Measurements from ENCODE around the gene MPRIP. TPM values are rescaled to one million over a fixed set of nuclear protein-coding genes. Genes with fewer than 3 reads are reported as not detected.

The MPRIP gene
- total RNA-seq, 1 donor from 2014 or later = 275 TPM

DNA sequence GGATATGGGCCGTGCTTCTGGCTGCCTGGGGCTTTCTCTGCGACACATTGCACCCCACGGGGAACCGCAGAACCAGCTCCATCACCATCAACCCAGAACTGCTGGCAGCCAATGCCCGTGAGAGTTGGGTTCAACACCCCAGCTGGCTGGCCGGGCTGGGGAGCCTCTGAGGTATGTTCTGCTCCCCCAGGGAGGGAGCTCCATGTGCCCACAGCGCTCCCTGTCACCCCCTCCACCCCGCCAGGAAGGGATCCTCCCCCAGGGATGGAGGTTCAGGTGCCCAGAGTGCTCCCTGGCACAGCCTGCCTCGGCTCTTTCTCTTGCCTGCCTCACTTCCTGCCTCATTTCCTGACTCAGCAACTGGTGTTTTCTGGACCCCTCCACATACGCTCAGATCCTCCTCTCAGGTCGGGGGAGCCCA is 24.2 kb upstream of the MPRIP start:
- H3K9me3 Mint-ChIP-seq = no peaks in the 10 kb centered on the region
- peaks cover 16% of the 10 kb centered on the region for H3K4me1 Mint-ChIP-seq (ENCODE audit: unreplicated experiment)
- H3K27me3 Mint-ChIP-seq = no peaks in the 10 kb centered on the region
- no peaks in the 10 kb centered on the region for H3K36me3 Mint-ChIP-seq
- TF ChIP-seq, protein P1, sequence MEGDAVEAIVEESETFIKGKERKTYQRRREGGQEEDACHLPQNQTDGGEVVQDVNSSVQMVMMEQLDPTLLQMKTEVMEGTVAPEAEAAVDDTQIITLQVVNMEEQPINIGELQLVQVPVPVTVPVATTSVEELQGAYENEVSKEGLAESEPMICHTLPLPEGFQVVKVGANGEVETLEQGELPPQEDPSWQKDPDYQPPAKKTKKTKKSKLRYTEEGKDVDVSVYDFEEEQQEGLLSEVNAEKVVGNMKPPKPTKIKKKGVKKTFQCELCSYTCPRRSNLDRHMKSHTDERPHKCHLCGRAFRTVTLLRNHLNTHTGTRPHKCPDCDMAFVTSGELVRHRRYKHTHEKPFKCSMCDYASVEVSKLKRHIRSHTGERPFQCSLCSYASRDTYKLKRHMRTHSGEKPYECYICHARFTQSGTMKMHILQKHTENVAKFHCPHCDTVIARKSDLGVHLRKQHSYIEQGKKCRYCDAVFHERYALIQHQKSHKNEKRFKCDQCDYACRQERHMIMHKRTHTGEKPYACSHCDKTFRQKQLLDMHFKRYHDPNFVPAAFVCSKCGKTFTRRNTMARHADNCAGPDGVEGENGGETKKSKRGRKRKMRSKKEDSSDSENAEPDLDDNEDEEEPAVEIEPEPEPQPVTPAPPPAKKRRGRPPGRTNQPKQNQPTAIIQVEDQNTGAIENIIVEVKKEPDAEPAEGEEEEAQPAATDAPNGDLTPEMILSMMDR (conservative IDR thresholded peaks at IDR 0.05) = no peak
- no peak for DNase-seq (ENCODE audit: extremely low spot score, unreplicated experiment)
- H3K4me3 Mint-ChIP-seq = no peak overlapping the region
- peak overlapping the region; percentile 94 for H3K27ac Mint-ChIP-seq

DNA sequence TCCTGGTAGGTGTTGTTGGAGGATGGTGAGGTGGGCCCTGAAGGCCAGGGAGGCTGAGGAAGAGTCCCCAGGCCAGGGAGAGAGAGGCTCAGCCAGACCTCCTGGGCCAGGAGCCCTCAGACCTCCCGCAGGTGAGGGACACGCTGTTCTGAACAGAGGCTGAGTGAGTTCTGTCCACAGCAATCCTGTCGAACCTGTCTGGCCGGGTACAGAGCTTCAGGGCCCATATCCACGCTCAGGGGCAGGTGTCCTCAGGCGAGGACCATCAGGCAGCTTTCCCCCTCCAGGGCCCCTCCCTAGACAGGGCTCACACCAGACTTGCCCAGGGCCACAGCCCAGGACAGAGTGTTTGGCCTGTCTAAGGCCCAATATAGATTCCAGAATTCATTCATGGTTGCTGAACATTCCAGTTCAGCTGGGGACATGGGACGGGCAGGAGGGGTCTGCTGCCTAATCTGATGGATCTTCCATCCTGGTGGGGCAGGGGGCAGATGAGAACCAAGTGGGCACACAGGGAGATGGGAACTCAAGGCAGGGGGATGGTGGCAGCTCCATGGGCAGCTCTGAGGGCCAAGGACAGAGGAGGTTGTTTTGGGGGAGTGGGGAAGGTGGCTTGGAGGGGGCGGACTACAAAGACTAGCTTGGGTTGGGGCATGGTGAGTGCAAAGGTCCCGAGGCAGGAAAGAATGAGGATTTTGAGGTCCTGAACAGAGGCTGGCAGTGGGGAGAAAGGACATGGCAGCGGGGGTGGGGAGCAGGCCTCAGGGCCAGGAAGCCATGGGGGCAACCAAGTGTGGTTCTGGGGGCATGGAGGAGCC is 23.4 kb upstream of the MPRIP start:
- peaks cover 19% of the 10 kb centered on the region for H3K4me1 Mint-ChIP-seq (ENCODE audit: unreplicated experiment)
- H3K4me3 Mint-ChIP-seq = peak overlapping the region; percentile 16
- H3K27ac Mint-ChIP-seq = peak overlapping the region; percentile 94
- no peaks in the 10 kb centered on the region for H3K36me3 Mint-ChIP-seq
- H3K27me3 Mint-ChIP-seq = no peaks in the 10 kb centered on the region
- no peak for DNase-seq (ENCODE audit: extremely low spot score, unreplicated experiment)
- H3K9me3 Mint-ChIP-seq = no peaks in the 10 kb centered on the region
- TF ChIP-seq, protein P1 (conservative IDR thresholded peaks at IDR 0.05) = no peak

DNA sequence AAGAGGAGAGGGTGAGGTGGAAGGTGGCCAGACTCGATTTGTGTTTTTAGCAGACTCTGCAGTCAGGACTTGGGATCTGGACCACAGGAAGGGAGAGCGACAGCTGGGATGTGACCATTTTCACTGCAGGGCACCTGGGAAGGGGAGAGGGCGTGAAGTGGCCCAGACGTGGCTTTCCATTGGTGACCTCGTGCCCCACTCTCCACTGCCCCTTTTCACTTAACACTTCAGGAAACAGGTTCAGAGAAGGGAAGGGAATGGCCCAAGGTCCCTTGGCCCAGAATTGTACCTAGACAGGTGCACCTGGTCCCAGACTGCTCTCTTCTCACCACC is 22.9 kb upstream of the MPRIP start:
- Mint-ChIP-seq H3K9me3 (no peaks in the 10 kb centered on the region), H3K4me3 (no peak overlapping the region), H3K27me3 (no peaks in the 10 kb centered on the region), H3K4me1 (ENCODE audit: unreplicated experiment) (peaks cover 19% of the 10 kb centered on the region), H3K36me3 (no peaks in the 10 kb centered on the region), H3K27ac (peak overlapping the region; percentile 94)
- DNase-seq (ENCODE audit: extremely low spot score, unreplicated experiment) = no peak
- TF ChIP-seq, protein P1 (conservative IDR thresholded peaks at IDR 0.05) = no peak

DNA sequence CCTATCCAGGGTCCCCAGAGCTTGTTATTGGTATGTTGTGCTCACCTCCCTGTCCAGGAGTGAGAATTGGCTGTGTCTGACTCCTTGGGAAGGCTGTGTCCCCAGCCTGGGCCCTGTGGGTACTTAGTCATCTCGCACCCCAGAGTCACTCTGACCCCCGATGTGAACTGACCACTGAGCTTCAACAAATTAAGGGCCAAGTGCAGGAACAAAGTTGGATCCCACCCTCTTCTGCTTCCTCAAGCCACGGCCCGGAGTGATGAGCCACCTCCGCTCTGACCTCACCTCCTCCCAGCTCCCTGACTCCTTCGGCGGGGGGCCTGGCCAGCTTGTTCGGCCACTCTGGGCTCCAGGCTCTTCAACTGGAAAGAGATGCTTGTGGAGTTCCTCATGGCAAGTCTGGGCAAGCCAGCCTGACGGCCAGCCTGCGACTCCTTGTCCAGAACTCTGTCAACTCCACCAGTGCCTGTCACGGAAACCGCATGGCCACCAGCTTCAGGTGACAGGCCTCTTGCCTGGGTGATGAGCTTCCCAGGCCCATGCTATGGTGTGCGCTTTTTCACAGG is 22.3 kb upstream of the MPRIP start:
- Mint-ChIP-seq H3K4me1 (ENCODE audit: unreplicated experiment) (peaks cover 19% of the 10 kb centered on the region), H3K4me3 (peak overlapping the region; percentile 70), H3K9me3 (no peaks in the 10 kb centered on the region), H3K36me3 (no peaks in the 10 kb centered on the region), H3K27me3 (no peaks in the 10 kb centered on the region), H3K27ac (peak overlapping the region; percentile 90)
- DNase-seq (ENCODE audit: extremely low spot score, unreplicated experiment) = no peak
- TF ChIP-seq, protein P1 (conservative IDR thresholded peaks at IDR 0.05) = no peak

DNA sequence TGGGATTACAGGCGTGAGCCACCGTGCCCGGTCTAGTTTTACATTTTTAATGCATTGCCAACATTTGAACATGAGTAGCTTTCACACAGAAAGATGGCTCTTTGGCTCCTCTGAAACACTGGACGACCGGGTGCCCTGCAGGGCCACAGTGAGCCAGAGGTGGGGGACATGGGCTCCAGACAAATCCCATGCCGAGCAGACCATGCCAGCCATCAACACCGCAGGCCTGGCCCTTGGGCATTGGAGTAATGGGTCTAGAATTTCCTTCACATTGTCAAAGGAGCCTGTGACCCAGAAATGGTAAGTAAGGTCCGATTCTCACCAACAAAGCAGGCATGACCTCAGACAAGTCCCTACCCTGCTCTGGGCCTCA is 21.4 kb upstream of the MPRIP start:
- Mint-ChIP-seq H3K36me3 (no peaks in the 10 kb centered on the region), H3K4me3 (no peak overlapping the region), H3K9me3 (no peaks in the 10 kb centered on the region), H3K27me3 (no peaks in the 10 kb centered on the region), H3K4me1 (ENCODE audit: unreplicated experiment) (peaks cover 19% of the 10 kb centered on the region), H3K27ac (peak overlapping the region; percentile 31)
- DNase-seq (ENCODE audit: extremely low spot score, unreplicated experiment) = no peak
- TF ChIP-seq, protein P1 (conservative IDR thresholded peaks at IDR 0.05) = no peak

All from type B pancreatic cell (in vitro differentiated cells).